MCF 10A (cell line): ENCODE data around the gene GBA3. TPM values are rescaled to one million over a fixed set of nuclear protein-coding genes. Genes with fewer than 3 reads are reported as not detected.

Experiments
- BruUV-seq: library from RNA; stranded (reverse); fragments of 400-500 nt; replicated peaks from 2 replicates; lab custom pipeline; 2021; lab: Mats Ljungman, UMichigan
- CTCF ChIA-PET: fragments of 300-600 bp; sonication (Branson Sonifier 250); formaldehyde crosslinking; extraction: SDS; loops from one replicate; lab custom pipeline; 2021; ENCODE audit warnings: antibody characterized with exemption, inconsistent platforms; lab: Yijun Ruan, JAX
- POLR2A ChIA-PET: fragments of 300-600, 350-650 bp; sonication (Branson Sonifier 250); formaldehyde crosslinking; extraction: SDS; loops from one replicate; lab custom pipeline; 2020; ENCODE audit warnings: antibody characterized with exemption, inconsistent platforms; lab: Yijun Ruan, JAX
- DNase-seq: peaks from one replicate; pipeline ENCODE4 v3.0.0-alpha.2; 2018; ENCODE audit not compliant: unreplicated experiment
- H3K27ac Mint-ChIP-seq: one replicate; pipeline ENCODE4 v1.8.0; 2022; ENCODE audit warnings: mild to moderate bottlenecking, low read depth, mixed read lengths; ENCODE audit not compliant: unreplicated experiment
- H3K27me3 Mint-ChIP-seq: one replicate; pipeline ENCODE4 v1.8.0; 2022; ENCODE audit warnings: mixed read lengths; ENCODE audit not compliant: insufficient read depth, unreplicated experiment
- H3K36me3 Mint-ChIP-seq: one replicate; pipeline ENCODE4 v1.8.0; 2022; ENCODE audit warnings: mild to moderate bottlenecking, moderate library complexity, mixed read lengths; ENCODE audit not compliant: insufficient read depth, unreplicated experiment
- H3K4me1 Mint-ChIP-seq: one replicate; pipeline ENCODE4 v1.8.0; 2022; ENCODE audit warnings: mixed read lengths; ENCODE audit not compliant: insufficient read depth, unreplicated experiment
- H3K4me3 Mint-ChIP-seq: one replicate; pipeline ENCODE4 v1.8.0; 2022; ENCODE audit warnings: mild to moderate bottlenecking, moderate library complexity, mixed read lengths; ENCODE audit not compliant: unreplicated experiment
- H3K9me3 Mint-ChIP-seq: one replicate; pipeline ENCODE4 v1.8.0; 2022; ENCODE audit warnings: mixed read lengths; ENCODE audit not compliant: unreplicated experiment
- CTCF ChIP-seq: fragments of 200-600 bp; IDR thresholded peaks from one replicate; pipeline ENCODE4 v1.8.0; 2022; ENCODE audit warnings: antibody characterized with exemption, mild to moderate bottlenecking; ENCODE audit not compliant: unreplicated experiment
- intact Hi-C: fragments of 100-400 bp; cut with micrococcal nuclease; formaldehyde crosslinking; loops from 2 replicates; pipeline ENCODE4 v1.14.1; 2022
- total RNA-seq: library from RNA; stranded (reverse); gene quantifications from 2 replicates; pipeline ENCODE4 v1.2.3, GENCODE V29; 2022

GBA3 gene
- total RNA-seq, 1 experiment from 2014 or later = not detected

GRCh38 chr4:22721204-22721603 is 28.5 kb downstream of the GBA3 start:
- intact Hi-C loops = no loop called here
- no TSS peak for BruUV-seq
- no peak for TF ChIP-seq CTCF
- Mint-ChIP-seq H3K36me3 (no peaks in the 10 kb centered on the region), H3K4me3 (no peak overlapping the region), H3K9me3 (peaks cover 7% of the 10 kb centered on the region), H3K27ac (no peak overlapping the region), H3K4me1 (no peaks in the 10 kb centered on the region), H3K27me3 (no peaks in the 10 kb centered on the region)
- ChIA-PET POLR2A (no interaction called here), CTCF (no interaction called here)
- no peak for DNase-seq

GRCh38 chr4:22730021-22730420 is 37.3 kb downstream of the GBA3 start:
- Mint-ChIP-seq H3K4me3 (no peak overlapping the region), H3K27me3 (no peaks in the 10 kb centered on the region), H3K9me3 (no peaks in the 10 kb centered on the region), H3K27ac (no peak overlapping the region), H3K4me1 (no peaks in the 10 kb centered on the region), H3K36me3 (no peaks in the 10 kb centered on the region)
- no TSS peak for BruUV-seq
- ChIA-PET POLR2A (no interaction called here), CTCF (no interaction called here)
- intact Hi-C loops = no loop called here
- no peak for TF ChIP-seq CTCF
- DNase-seq = no peak

GRCh38 chr4:22733816-22734215 is 41.1 kb downstream of the GBA3 start:
- no peak overlapping the region for H3K27ac Mint-ChIP-seq

GRCh38 chr4:22736912-22737311 is 44.2 kb downstream of the GBA3 start:
- no peaks in the 10 kb centered on the region for H3K4me1 Mint-ChIP-seq
- CTCF ChIA-PET = interaction anchor here (1.2 kb wide), 1 partner anchor 87 kb away, joined by 3 read pairs; no protein-coding TSS in a partner anchor
- TF ChIP-seq CTCF = no peak
- POLR2A ChIA-PET = interaction anchor here (0.6 kb wide), 1 partner anchor 229 kb away, joined by 3 read pairs; no protein-coding TSS in a partner anchor
- no peak overlapping the region for H3K4me3 Mint-ChIP-seq
- intact Hi-C loops = no loop called here
- H3K9me3 Mint-ChIP-seq = peaks cover 8% of the 10 kb centered on the region
- no peaks in the 10 kb centered on the region for H3K36me3 Mint-ChIP-seq
- BruUV-seq = no TSS peak
- H3K27me3 Mint-ChIP-seq = no peaks in the 10 kb centered on the region
- no peak overlapping the region for H3K27ac Mint-ChIP-seq
- no peak for DNase-seq

More at GRCh38 chr4:22733816-22734215, 41.1 kb downstream of the GBA3 start:
- TF ChIP-seq CTCF = no peak
- H3K9me3 Mint-ChIP-seq = no peaks in the 10 kb centered on the region
- no TSS peak for BruUV-seq
- H3K36me3 Mint-ChIP-seq = no peaks in the 10 kb centered on the region
- POLR2A ChIA-PET = no interaction called here
- no peak for DNase-seq
- CTCF ChIA-PET = no interaction called here
- H3K27me3 Mint-ChIP-seq = no peaks in the 10 kb centered on the region
- H3K4me1 Mint-ChIP-seq = no peaks in the 10 kb centered on the region
- intact Hi-C loops = no loop called here
- H3K4me3 Mint-ChIP-seq = no peak overlapping the region
